Loucy (cell line): ENCODE results near the gene APOLD1.

Experiments
- H2AFZ ChIP-seq: fragments of 200-600 bp; sonication (generic); 2 replicates; pipeline ENCODE4 v1.6.0; 2016; ENCODE audit warnings: antibody characterized with exemption, mild to moderate bottlenecking, low read length, moderate library complexity
- H3F3A ChIP-seq: fragments of 200-600 bp; 2 replicates; pipeline ENCODE4 v1.6.0; 2016; ENCODE audit warnings: antibody characterized with exemption, low read depth, mild to moderate bottlenecking
- H3K27me3 ChIP-seq: fragments of 200-600 bp; sonication (generic); 2 replicates; pipeline ENCODE4 v1.6.1; 2014; ENCODE audit warnings: low read length, mild to moderate bottlenecking; ENCODE audit not compliant: insufficient read depth, poor library complexity, severe bottlenecking
- H3K36me3 ChIP-seq: fragments of 200-600 bp; sonication (generic); 2 replicates; pipeline ENCODE4 v1.6.1; 2016; ENCODE audit warnings: low read length; ENCODE audit not compliant: insufficient read depth
- H3K4me1 ChIP-seq: fragments of 200-600 bp; sonication (generic); 2 replicates; pipeline ENCODE4 v1.5.1; 2014; ENCODE audit warnings: low read length, mild to moderate bottlenecking; ENCODE audit not compliant: insufficient read depth, poor library complexity, severe bottlenecking
- H3K4me2 ChIP-seq: fragments of 200-600 bp; sonication (generic); 2 replicates; pipeline ENCODE4 v1.6.0; 2014; ENCODE audit warnings: antibody characterized with exemption, low read length, low read depth, mild to moderate bottlenecking; ENCODE audit not compliant: poor library complexity, severe bottlenecking
- H3K4me3 ChIP-seq: fragments of 200-600 bp; sonication (generic); 2 replicates; pipeline ENCODE4 v1.5.1; 2014; ENCODE audit warnings: low read length, mild to moderate bottlenecking, mixed read lengths; ENCODE audit not compliant: poor library complexity, severe bottlenecking
- H3K79me2 ChIP-seq: fragments of 200-600 bp; sonication (generic); 2 replicates; pipeline ENCODE4 v1.6.1; 2014; ENCODE audit warnings: low read length; ENCODE audit not compliant: insufficient read depth
- H3K9ac ChIP-seq: fragments of 200-600 bp; sonication (generic); 2 replicates; pipeline ENCODE4 v1.6.0; 2014; ENCODE audit warnings: mild to moderate bottlenecking, low read depth, low read length, moderate library complexity; ENCODE audit not compliant: poor library complexity, severe bottlenecking
- H3K9me2 ChIP-seq: fragments of 200-600 bp; sonication (generic); replicated peaks from 2 replicates; pipeline ENCODE4 v1.6.1; 2016; ENCODE audit warnings: low read depth, low read length, mixed read lengths
- H3K9me3 ChIP-seq: fragments of 200-600 bp; sonication (generic); 2 replicates; pipeline ENCODE4 v1.6.1; 2014; ENCODE audit warnings: mild to moderate bottlenecking, antibody characterized with exemption, low read length, low read depth; ENCODE audit not compliant: insufficient read depth
- H4K20me1 ChIP-seq: fragments of 200-600 bp; sonication (generic); 2 replicates; pipeline ENCODE4 v1.6.0; 2014; ENCODE audit warnings: antibody characterized with exemption, low read length, mild to moderate bottlenecking; ENCODE audit not compliant: insufficient read depth, poor library complexity, severe bottlenecking
- CTCF ChIP-seq: fragments of 200-600 bp; sonication (generic); conservative IDR thresholded peaks from 2 replicates; pipeline ENCODE4 v1.5.1; 2014; ENCODE audit warnings: mild to moderate bottlenecking, antibody characterized with exemption, low read length
- EZH2phosphoT487 ChIP-seq: fragments of 200-600 bp; IDR thresholded peaks from 2 replicates; pipeline ENCODE4 v1.6.1; 2018; ENCODE audit warnings: antibody characterized with exemption, mild to moderate bottlenecking, moderate library complexity, borderline replicate concordance

Gene APOLD1

GRCh38 chr12:12836571-12836970 lies 51.1 kb downstream of the APOLD1 start:
- H3K4me2 ChIP-seq: no peak overlapping the region
- peaks cover 5% of the 10 kb centered on the region for H3K4me1 ChIP-seq
- no peak overlapping the region for H2AFZ ChIP-seq
- H4K20me1 ChIP-seq: no peaks in the 10 kb centered on the region
- no peaks in the 10 kb centered on the region for H3K79me2 ChIP-seq
- H3K9me3 ChIP-seq: no peaks in the 10 kb centered on the region
- peaks cover 5% of the 10 kb centered on the region; the same call in 1 of the 2 replicates for H3F3A ChIP-seq
- peaks cover 16% of the 10 kb centered on the region; the same call in 1 of the 2 replicates for H3K36me3 ChIP-seq
- no peak for TF ChIP-seq EZH2phosphoT487
- no peak for TF ChIP-seq CTCF
- H3K27me3 ChIP-seq: no peaks in the 10 kb centered on the region
- no peaks in the 10 kb centered on the region for H3K9me2 ChIP-seq
- H3K9ac ChIP-seq: no peak overlapping the region
- H3K4me3 ChIP-seq: no peak overlapping the region

GRCh38 chr12:12837025-12837812 lies 51.8 kb downstream of the APOLD1 start:
- Histone ChIP-seq H4K20me1 (no peaks in the 10 kb centered on the region), H2AFZ (no peak overlapping the region), H3K4me3 (no peak overlapping the region), H3F3A (peaks cover 5% of the 10 kb centered on the region; the same call in 1 of the 2 replicates), H3K4me2 (no peak overlapping the region), H3K9me3 (no peaks in the 10 kb centered on the region), H3K9me2 (no peaks in the 10 kb centered on the region), H3K27me3 (no peaks in the 10 kb centered on the region), H3K4me1 (peaks cover 5% of the 10 kb centered on the region), H3K9ac (no peak overlapping the region), H3K79me2 (no peaks in the 10 kb centered on the region), H3K36me3 (peaks cover 12% of the 10 kb centered on the region; the same call in 1 of the 2 replicates)
- TF ChIP-seq CTCF: peak; percentile 78
- TF ChIP-seq EZH2phosphoT487: no peak

- H3K4me2 ChIP-seq: no peak overlapping the region
- H3K9me2 ChIP-seq: no peaks in the 10 kb centered on the region
- TF ChIP-seq EZH2phosphoT487 (no peak), CTCF (no peak)
- peaks cover 5% of the 10 kb centered on the region; the same call in 1 of the 2 replicates for H3F3A ChIP-seq
- no peaks in the 10 kb centered on the region for H3K79me2 ChIP-seq
- no peaks in the 10 kb centered on the region for H3K27me3 ChIP-seq
- H3K36me3 ChIP-seq: peaks cover 8% of the 10 kb centered on the region; the same call in 1 of the 2 replicates
- H3K9ac ChIP-seq: no peak overlapping the region
- H4K20me1 ChIP-seq: no peaks in the 10 kb centered on the region
- H3K4me3 ChIP-seq: no peak overlapping the region
- no peaks in the 10 kb centered on the region for H3K9me3 ChIP-seq
- H3K4me1 ChIP-seq: peaks cover 5% of the 10 kb centered on the region
- H2AFZ ChIP-seq: no peak overlapping the region
Observed at GRCh38 chr12:12837813-12838153, 52.3 kb downstream of the APOLD1 start.
